Stimulated activated CD4-positive, alpha-beta T cell treated with anti-CD3 and anti-CD28 coated beads, Interleukin-2, amount 100 ng/mL, for 4 hours (primary cell): ENCODE data around the gene MLC1.

Experiments
- DNase-seq: peaks from one replicate; pipeline ENCODE4 v3.0.0-alpha.2; 2020; ENCODE audit warnings: low read depth

MLC1 gene

DNA sequence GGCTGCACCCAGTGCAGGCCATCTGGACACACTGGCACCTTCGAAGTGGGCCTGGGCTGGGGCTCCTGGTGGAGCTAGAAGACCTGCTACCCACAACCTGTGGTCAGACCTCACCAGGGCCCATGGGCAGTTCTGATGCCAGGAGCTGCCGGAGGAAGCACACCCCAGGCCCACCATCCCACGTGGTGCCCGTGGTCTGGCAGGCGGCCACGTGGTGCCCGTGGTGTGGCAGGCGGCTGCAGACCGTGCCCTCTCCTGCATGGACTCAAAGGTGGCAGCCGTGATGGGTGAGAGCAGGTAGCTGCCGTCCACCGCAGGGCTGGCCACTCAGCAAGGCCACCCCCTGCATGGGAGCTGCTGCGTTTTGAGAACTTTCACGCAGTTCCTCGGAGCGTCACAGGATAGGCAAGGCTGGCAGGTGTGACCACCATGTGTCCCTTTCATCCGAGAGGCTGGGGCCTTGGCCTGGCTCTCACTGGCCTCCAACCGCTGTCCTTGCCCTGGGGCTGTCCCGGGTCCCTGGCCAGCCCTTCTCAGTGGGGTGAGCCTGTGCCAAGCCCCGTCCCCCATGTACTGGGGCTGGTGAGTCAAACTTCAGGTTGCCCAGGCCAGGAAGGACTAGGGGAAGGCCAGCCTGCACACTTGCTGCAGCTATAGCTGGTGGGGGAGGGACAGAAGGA is 68.8 kb downstream of the MLC1 start:
- DNase-seq, result no peak

- no peak for DNase-seq
Measured at GRCh38 chr22:50015451-50016307, 69.5 kb downstream of the MLC1 start.

GRCh38 chr22:50014655-50015401 is 70.4 kb downstream of the MLC1 start:
- DNase-seq, result no peak

DNA sequence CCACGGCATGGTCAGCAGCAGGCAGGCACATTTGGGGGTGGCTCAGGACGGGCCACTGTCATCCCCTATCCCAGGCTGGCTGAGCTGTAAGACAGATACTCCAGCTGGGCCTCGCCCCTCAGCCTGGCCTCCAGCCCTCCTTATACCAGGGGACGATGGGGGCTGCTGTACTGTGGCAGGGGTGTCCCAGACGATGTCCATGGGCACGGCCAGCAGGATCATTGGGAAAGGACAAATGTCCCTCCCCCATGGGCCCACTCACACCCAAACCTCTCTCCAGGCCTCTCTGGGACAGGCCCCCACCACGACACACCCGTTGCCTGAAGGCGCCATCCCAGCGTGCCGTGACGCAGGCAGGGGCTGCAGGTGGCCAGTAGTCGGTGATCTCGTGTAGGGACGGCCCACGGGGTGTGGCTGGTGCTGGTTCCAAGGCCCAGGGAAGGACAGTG is 71.1 kb downstream of the MLC1 start:
- DNase-seq, result no peak

- no peak for DNase-seq
Measured at GRCh38 chr22:50012211-50013181, 72.7 kb downstream of the MLC1 start, which contains the start of gene IL17REL. IL17REL (minus strand) TSS chr22:50012765; CDS start chr22:50012646, 119 bp downstream.

GRCh38 chr22:50011447-50012210 is 73.6 kb downstream of the MLC1 start:
- DNase-seq, result no peak

DNA sequence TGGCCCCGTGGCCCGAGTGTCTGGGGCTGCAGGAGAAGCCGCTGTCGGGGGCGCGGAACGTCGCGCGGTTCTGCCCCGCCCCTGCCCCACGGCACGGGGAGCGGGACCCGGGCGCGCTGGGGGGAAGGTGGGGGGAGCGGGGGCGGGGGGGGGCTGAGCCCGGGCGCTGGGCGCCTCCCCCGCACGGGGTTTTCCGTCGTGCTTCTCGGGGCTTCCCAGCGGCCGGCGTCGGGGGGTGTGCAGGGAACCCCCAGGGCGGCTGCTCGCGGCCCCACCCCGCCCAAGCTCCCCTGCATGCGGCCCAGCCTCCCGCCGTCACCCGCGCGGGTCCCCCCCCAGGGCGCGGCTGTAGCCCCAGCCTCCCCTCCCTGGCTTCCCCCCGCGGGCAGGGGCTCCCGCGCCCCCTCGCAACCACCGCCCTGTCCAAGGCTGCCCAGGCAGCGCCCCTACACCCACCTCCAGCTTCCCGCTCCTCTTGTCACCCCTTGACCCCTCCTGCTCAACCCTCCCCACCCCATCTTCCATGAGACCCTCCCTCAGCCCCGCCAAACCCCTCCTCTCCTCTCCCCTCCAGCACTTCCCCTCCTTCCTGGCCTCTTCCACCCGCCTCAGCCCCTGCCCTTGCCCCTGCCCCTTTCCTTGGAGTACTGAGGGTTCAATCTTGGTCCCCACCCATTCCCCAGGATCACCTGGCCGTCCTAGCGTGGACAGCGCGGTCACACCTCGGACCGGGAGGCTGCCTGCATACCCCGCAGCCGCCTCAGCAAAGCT is 74.4 kb downstream of the MLC1 start:
- peak; percentile 82 for DNase-seq

DNA sequence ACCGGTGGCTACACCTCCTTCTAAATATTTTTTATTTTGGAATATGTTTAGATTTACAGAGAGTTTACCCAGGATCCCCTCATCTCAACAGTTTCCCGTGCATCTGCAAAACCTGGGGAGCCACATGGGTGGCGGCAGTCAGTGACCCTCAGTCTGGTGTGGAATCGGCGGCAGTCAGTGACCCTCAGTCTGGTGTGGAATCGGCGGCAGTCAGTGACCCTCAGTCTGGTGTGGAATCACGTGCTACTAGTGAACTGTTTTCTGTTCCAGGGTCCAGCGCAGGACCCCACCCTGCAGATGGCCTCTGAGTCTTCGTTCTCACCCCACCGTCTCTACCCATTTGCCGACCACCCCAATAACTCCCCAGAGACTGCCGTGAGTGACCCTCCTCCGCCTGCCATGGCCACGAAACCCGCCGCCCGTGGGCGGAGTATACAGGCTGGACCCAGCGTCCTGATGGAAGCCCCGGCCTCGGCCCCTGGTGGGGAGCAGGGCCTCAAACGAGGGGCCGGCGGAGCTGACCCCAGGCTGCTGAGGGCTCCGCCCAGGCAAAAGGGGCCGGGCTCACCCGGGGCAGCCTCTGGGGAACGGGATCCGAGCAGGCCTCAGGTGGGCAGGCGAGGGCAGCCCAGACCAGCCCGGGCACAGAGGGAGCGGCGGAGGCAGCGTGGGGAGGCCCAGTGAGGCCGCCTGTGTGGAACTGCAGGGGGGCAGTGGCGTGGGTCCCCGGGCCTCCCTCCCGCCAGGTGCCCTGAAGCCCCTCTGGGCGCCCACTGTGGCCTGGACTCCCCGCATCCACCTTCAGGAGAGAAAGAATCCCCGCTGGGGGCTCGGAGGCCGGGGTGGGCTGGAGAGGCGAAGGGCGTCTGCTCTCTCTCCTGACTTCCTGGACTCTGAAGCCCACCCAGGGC is 75.2 kb downstream of the MLC1 start:
- DNase-seq, result no peak
